ENCODE data around the gene PRDM16.

GRCh38 chr1:3073489-3074296, 4.7 kb downstream of the PRDM16 start:
- TF ChIP-seq NFIC (IDR thresholded peaks at IDR 0.05; ENCODE audit: low read length) = no peak
- TF ChIP-seq ZNF747 (CRISPR knock-in tag; IDR thresholded peaks at IDR 0.05; ENCODE audit: borderline replicate concordance) = no peak
- no peak for TF ChIP-seq FOXM1 (CRISPR knock-in tag; IDR thresholded peaks at IDR 0.05)
- TF ChIP-seq GABPA (IDR thresholded peaks at IDR 0.05; ENCODE audit: low read depth, low read length) = no peak
- TF ChIP-seq GABPA (CRISPR knock-in tag; IDR thresholded peaks at IDR 0.05; ENCODE audit: low read depth) = no peak
- TF ChIP-seq NR0B2 (CRISPR knock-in tag; IDR thresholded peaks at IDR 0.05) = no peak
- TF ChIP-seq EZH2 (conservative IDR thresholded peaks at IDR 0.05; ENCODE audit: low read depth, low read length) = no peak
- no peak for TF ChIP-seq THRA (CRISPR knock-in tag; IDR thresholded peaks at IDR 0.05; ENCODE audit: borderline replicate concordance)
- no peak for TF ChIP-seq CTCF (CRISPR knock-in tag; IDR thresholded peaks at IDR 0.05)
- no peak for TF ChIP-seq ZNF335 (CRISPR knock-in tag; IDR thresholded peaks at IDR 0.05)
- no peak for TF ChIP-seq TCF7 (IDR thresholded peaks at IDR 0.05; ENCODE audit: low read depth)
